Left lung (tissue), 10 donors: ENCODE results near the gene OGG1. TPM values are rescaled to one million over a fixed set of nuclear protein-coding genes. Genes with fewer than 3 reads are reported as not detected.

Experiments
- ATAC-seq: fragments of 200-7000 bp; cut with Tn5 transposase; one replicate; pipeline ENCODE4 v1.9.1; 2020; ENCODE audit warnings: moderate library complexity
- DNase-seq, 4 donors: peaks; one replicate each; pipeline ENCODE4 v3.0.0-alpha.2; 2013 to 2020
- H3K27ac ChIP-seq, 2 donors: fragments of 200-600 bp; sonication (generic) in 1 of 2; one replicate each; pipeline versions ENCODE4 v1.5.0 to v1.8.0; 2020 to 2021
- H3K27me3 ChIP-seq, 2 donors: fragments of 200-600 bp; sonication (generic) in 1 of 2; one replicate each; pipeline versions ENCODE4 v1.5.0 to v1.8.0; 2020 to 2021
- H3K36me3 ChIP-seq, 2 donors: fragments of 200-600 bp; sonication (generic) in 1 of 2; one replicate each; pipeline versions ENCODE4 v1.5.0 to v1.8.0; 2020 to 2021
- H3K4me1 ChIP-seq, 2 donors: fragments of 200-600 bp; one replicate each; pipeline ENCODE4 v1.8.0; 2021
- H3K4me3 ChIP-seq, 2 donors: fragments of 200-600 bp; sonication (generic) in 1 of 2; one replicate each; pipeline versions ENCODE4 v1.5.0 to v1.8.0; 2020 to 2021; ENCODE audit warnings: mild to moderate bottlenecking in 1 of 2
- H3K9me3 ChIP-seq, 2 donors: fragments of 200-600 bp; sonication (generic) in 1 of 2; one replicate each; pipeline versions ENCODE4 v1.5.0 to v1.8.0; 2020 to 2021
- CTCF ChIP-seq, 2 donors: fragments of 200-600 bp; sonication (generic) in 1 of 2; IDR thresholded peaks; one replicate each; pipeline versions ENCODE4 v1.5.0 to v1.8.0; 2021; ENCODE audit warnings: antibody characterized with exemption in 2 of 2
- intact Hi-C, 2 donors: fragments of 100-400 bp; cut with DNase I; formaldehyde crosslinking; loops; one replicate each; pipeline versions ENCODE4 v1.11.2 to v1.14.2; 2022
- polyA plus RNA-seq, 6 donors: library from polyadenylated mRNA; unstranded; fragments of 120-200 nt; gene quantifications; one replicate each; pipeline ENCODE4 v1.2.1, GENCODE V29; 2013; ENCODE audit not compliant: insufficient read length in 6 of 6
- total RNA-seq, 2 donors: library from RNA; stranded (reverse); fragmentation: NEBNext Ultra II Directional; extraction: Animal tissue kit (Norgen Biotek cat#: 25700); gene quantifications; one replicate each; pipeline ENCODE4 v1.2.1, GENCODE V29; 2021
- donor health status: DM: no; HTN: yes; CAD: no.
- donor health status: DM: no; HTN: no; CAD: no.

OGG1 gene
- total and polyA plus RNA-seq, 8 donors, result 19.9 to 73.1 (median 68.8) TPM

- peak within 1 kb of the TSS; percentile 85 to 99 for H3K4me3 ChIP-seq
- no peaks in the 10 kb centered on the region for H3K9me3 ChIP-seq
- H3K27ac ChIP-seq, result peak within 1 kb of the TSS; percentile 89 to 98
- DNase-seq (peak; percentile 95 to 98 (median 96)), ATAC-seq (peak; percentile 96)
- peaks cover 17 to 51% of the 10 kb centered on the region in 2 donors for H3K4me1 ChIP-seq
- TF ChIP-seq CTCF (IDR thresholded peaks at IDR 0.05), result no peak
- intact Hi-C loops, result no loop called here
- no peaks in the 10 kb centered on the region for H3K27me3 ChIP-seq
- H3K36me3 ChIP-seq, result peaks cover 0 to 60% of the 10 kb centered on the region in 2 donors
Observed at GRCh38 chr3:9792405-9793160, 42.8 kb downstream of the OGG1 start, which contains the start of the genes ARPC4 and TADA3. TSS of gene ARPC4 (plus strand) at chr3:9793082. CDS start at chr3:9793122, 40 bp downstream. TSS of gene TADA3 (minus strand) at chr3:9792473. CDS start at chr3:9791466, 1,007 bp downstream.

GRCh38 chr3:9793161-9793781 is 43.5 kb downstream of the OGG1 start:
- Histone ChIP-seq H3K4me1 (peaks cover 17 to 51% of the 10 kb centered on the region in 2 donors), H3K36me3 (peaks cover 0 to 60% of the 10 kb centered on the region in 2 donors), H3K27ac (peak overlapping the region; percentile 89 to 98), H3K27me3 (no peaks in the 10 kb centered on the region), H3K4me3 (peak overlapping the region; percentile 85 to 99), H3K9me3 (no peaks in the 10 kb centered on the region)
- DNase-seq, result peak in 1 of 4 donors; percentile 58
- TF ChIP-seq CTCF (IDR thresholded peaks at IDR 0.05), result peak in 1 of 2 donors; percentile 16
- intact Hi-C loops, result no loop called here
- peak; percentile 20 for ATAC-seq

- Histone ChIP-seq H3K4me1 (peaks cover 17 to 51% of the 10 kb centered on the region in 2 donors), H3K9me3 (no peaks in the 10 kb centered on the region), H3K36me3 (peaks cover 0 to 60% of the 10 kb centered on the region in 2 donors), H3K27me3 (no peaks in the 10 kb centered on the region), H3K27ac (peak overlapping the region in 1 of 2 donors; percentile 98), H3K4me3 (peak overlapping the region in 1 of 2 donors; percentile 99)
- DNase-seq, result no peak
- no peak for ATAC-seq
- TF ChIP-seq CTCF (IDR thresholded peaks at IDR 0.05), result no peak
- intact Hi-C loops, result no loop called here
Observed at GRCh38 chr3:9794400-9794799, 44.6 kb downstream of the OGG1 start.

GRCh38 chr3:9795207-9795606 is 45.5 kb downstream of the OGG1 start:
- TF ChIP-seq CTCF (IDR thresholded peaks at IDR 0.05), result no peak
- intact Hi-C loops, result no loop called here
- ATAC-seq, result no peak
- peak overlapping the region in 1 of 2 donors; percentile 7 for H3K4me3 ChIP-seq
- no peaks in the 10 kb centered on the region for H3K27me3 ChIP-seq
- H3K27ac ChIP-seq, result peak overlapping the region in 1 of 2 donors; percentile 98
- no peak for DNase-seq
- H3K4me1 ChIP-seq, result peaks cover 17 to 50% of the 10 kb centered on the region in 2 donors
- peaks cover 0 to 60% of the 10 kb centered on the region in 2 donors for H3K36me3 ChIP-seq
- no peaks in the 10 kb centered on the region for H3K9me3 ChIP-seq
